Measurements from ENCODE around the gene SP6.

Gene SP6

DNA sequence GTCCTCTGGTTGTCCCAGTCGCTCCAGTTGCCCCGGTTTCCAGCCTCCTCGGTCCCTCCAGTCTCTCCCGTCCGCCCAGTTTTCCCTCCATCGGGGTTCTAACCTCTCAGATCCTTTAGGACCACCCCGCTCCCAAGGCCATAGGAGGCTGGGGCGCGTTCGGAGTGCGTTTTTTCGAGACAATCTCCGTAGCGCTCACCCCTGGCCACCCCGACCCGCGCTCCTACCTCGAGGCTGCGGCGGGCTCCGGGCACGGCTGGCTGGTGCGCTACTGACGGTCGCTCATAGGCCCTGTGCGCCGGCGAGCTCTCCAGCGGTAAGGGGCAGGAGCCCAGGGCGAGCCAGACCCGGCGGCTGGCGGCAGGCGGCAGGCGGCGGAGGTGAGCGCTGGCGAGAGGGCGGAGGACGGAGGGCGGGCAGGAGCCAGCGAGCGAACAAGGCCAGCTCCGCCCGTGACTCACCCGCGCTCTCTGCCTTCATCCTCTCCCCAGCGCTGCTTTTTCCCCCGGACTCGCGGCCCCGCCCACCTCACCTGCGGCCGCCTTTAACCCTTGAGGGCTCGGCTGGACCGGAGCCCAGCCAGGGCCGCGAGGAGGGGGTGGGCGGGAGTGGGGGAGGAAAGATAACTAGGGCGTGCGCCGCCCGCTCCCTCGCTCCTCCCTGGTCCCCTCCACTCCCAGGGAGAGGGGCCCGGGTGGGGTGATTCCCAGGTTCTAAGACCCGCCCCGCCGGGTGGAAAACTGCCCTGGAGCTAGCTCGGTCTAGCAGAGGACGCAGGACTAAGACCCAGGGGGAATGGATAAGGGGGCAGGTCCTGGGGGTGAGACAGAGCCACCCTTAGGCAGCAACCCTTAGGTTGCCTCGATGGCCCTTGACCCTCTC is at the start of gene SP6:
TSS of gene SP6 (minus strand) at position 472 of the 882 bp plus-strand sequence. CDS start 2,734 bp downstream, outside the sequence.
- DNase-seq, result peak; percentile 69

DNA sequence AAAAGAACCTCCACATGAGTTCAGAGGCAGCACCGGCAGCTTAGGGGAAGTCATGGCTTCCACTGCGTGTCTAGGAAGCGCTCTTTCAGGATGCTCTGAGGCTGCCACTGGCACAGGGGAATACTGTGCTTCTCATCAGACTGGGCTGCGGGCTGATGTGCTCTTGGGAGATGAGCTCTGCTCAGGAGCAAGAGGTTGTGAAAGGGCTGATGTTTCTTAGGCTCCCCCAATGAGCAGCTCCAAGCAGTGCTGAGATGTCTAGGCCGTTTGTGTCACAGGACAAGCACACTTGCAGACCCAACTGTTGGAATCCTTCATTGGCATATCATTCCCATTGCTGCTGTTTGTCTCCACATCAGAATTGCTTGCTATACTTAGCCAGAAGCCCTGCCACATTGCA is 48.7 kb upstream of the SP6 start:
- no peak for DNase-seq

DNA sequence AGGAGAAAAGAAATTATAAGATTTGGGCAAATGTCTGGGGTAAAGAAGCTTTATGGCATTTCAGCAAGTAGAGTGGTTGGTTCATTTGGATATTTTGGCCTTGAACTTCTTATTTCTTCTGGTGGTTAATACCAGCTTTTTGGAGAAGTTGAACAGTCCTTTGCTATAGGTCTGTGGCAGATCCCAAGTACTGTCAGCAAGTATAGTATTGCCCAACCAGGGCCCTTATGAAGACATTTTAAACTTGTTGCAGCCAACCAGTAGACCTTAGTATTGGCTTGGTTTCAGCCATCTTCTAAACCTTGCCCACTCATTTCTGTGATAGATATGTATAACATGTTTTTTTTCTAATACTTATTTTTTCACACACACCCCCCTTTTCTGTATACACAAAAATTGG is 47.3 kb upstream of the SP6 start:
- DNase-seq, result no peak

DNA sequence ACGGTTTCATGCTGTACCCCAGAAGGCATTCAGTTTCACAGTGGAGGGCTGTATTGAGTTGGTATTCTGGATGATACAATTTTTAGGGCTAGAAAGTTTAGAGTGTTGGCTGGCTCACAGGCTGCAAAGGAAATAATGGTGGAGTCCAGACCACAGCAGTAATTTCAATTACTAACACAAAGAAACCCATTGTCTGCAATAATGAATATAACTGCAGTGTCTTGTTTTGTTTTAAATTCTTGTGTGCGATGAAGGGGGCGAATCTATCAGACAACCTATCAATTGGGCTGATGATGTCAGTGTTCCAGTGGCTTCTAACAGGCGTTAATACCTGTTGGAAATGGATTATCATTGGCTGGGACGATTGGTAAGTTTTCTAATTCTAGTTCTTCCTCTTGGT is 46.6 kb upstream of the SP6 start:
- DNase-seq, result no peak

DNA sequence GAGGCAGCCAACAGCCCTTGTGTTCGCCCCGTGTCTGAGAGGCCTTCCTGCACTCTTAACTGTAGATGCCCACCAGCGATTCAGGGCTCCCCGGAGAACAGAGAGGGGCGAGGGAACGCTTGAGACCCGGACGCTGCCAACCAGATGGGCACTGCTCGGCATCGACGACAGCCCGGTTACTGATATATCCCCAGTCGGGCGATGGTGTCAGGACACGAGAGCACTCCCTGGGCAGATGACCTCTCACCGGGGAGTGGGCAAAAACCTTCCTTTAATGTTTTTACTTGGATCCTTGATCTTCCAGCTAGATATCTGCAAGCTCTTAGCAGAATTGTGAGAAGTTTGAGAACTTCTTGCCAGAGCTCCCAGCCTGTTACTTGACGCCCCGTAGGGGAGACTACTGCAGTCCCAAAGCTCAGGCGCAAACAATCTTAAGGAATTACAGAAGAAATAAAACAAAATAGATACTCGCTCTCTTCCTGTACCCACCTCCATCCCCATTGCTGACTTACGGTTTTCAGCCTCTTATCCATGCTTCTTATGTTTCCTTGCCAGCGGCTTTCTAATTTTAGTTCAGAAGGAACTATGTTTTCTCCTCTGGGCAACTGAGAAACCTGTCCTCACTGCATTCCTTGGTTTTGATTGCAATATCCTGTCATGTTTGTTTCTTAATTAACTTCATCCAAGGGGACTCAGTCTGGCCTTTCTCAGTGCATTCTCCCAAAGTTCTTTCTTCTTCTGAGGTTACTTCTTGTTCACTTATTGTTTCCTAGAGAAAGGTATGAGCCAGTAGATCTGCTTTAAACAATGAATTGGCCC is 45.9 kb upstream of the SP6 start:
- no peak for DNase-seq

DNA sequence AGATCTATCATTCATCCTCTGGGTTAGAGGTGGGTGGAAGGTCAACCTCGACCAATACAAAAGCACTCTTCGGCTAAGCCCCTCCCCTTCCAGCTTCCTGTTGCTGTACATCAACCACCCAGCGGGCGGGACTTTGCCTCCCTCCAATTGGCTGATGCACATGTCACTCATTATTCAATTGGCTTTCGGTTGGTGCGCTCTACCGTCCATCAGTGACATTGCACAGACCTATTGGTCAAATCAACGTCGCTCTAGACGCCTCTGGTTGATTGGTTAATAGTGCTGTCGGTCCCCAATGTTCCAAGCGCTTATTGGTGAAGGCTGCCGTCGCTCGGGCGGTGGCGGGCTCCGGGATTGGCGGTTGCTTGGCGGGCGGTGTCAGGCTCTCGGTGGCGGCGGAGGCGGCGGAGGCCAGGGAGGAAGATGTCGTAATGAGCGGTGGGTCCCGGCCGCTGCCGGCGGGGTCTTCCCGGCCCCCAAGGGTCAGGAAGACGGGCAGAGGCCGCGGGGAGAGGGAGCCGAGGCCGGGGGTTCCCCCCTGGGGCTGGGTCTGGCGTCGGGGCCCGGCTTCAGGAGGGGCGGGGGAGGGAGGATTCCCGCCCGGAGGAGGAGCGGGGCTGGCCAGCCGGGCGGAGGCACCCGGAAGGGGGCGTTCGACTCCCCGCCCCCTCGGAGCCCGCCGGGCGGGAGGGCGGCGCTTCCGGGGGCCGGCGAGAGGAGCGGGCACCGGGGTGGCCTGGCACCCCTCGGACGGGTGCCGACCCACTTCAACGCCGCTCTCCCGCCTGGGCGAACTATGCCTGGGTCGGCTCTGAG is 45.1 kb upstream of the SP6 start, which contains the start of gene SP2:
TSS of gene SP2 (plus strand) at position 381 of the 816 bp plus-strand sequence. CDS start at position 432, 51 bp downstream.
- DNase-seq, result peak; percentile 100

DNA sequence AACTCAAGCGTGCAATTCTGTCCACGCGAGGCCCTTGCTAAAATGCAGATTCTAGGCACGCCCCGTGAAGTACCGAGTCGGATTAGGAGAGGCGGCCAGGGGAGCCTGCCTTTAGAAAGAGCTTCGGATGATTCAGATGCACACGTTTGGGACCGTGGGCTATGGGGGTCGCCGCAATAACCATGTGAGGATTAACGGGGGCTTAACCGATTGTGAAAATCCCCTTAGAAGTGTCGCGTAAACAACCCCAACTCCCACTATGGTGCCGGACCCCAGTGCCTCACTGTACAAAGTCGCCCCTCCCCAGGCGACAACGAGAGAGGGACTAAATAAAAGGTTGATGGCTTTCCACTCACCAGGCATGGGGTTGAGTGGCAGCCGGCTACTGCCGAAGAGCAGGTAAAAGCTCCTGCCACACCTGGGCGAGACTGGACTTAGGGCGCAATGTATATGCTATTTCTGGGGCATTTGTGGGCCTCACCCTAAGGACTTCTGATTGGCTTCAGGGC is 44.4 kb upstream of the SP6 start:
- DNase-seq, result no peak

DNA sequence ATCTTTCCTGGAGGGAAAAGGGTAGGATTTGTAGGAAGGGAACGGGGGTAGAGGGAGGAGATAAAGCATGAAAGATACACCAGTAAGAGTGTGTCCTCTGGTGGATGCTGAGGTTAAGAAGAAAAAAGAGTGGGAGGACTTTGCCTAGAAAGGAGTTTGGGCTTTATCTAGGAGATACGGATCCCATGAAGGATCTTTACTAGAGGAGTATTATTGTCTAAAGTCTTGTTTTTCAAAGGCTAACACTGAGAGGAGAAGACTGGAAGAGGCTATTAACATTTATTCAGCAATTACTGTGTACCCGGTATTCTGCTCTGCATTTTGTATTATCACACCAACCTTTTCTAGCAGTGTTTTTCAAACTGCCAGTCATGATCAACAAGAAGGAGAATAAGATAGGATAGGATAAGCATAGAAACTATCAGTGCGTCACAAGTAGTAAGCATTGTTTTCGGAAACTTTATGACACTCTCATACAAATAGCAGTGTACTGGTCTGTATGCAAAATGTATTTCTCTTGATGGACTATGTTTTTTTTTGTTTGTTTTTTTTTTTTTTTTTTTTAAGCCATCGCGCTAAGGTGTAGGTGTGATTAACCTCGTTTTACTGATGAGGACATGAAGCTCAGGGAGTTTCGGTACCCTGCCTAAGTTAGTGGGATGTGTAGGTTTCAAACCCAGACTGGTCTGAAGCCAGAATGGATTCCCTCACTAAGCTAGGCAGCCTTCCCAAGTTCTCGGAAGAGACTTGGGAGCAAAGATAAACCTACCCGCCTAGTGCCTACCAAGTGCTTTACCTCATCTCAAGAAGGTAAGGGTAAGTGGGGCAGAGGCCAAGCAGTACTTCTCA is 43.8 kb upstream of the SP6 start:
- DNase-seq, result no peak

DNA sequence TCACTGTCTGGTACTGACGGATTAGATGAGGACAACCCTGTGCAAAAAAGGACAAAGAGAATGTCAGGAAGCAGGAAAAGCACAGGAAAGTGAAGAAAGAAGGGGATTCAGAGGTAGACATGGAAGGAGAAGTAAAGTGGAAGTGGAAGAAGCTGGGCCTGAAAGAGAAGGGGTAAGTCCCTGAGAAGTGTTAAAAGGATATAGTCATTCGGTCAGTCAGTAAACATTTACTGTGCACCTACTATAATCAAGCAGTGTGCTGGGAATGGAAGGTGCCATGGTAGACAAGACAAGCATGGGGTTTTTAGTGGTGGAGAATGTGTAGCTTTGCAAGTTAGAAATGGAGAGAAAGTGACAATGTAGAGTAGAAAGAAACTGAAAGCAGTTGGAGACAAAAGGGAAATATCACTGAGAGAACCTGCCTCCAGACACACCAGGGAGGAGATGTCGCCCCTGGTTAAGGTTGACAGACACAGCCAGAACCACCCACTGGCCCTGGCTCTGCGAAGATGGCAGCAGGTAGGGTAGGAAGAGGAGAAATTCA is 40.7 kb upstream of the SP6 start:
- no peak for DNase-seq

DNA sequence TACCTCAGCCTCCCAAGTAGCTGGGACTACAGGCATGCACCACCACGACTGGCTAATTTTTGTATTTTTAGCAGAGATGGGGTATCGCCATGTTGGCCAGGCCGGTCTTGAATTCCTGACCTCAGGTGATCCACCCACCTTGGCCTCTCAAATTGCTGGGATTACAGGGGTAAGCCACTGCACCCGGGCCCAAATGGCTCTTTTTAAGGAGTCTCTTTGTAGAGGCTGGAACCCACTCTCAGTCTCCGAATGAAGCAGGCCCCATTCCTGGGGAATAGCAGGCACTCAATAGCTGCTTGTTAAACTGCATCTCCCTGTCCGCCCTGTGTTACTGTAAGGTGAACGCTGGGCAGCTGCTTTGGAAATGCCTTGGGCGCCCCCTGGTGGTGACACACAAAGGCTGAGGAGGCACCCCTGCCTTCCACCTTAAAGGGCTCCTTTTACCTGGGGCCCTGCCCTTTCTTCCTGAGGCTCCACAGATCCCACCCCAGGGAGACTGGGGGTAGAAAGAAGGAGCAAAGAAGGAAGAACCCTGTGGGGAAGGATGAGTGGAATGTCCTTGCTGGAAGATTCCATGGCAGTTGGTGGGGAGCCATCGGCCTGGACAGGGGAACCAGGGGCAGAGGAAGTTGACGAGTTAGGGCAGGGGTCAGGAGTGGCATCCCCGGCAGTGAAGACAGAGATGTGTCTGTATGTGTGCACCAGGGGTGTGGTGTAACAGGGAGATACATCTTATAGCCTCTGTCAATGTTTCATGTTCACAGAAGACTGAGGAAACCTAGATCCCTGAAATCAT is 39.0 kb upstream of the SP6 start:
- DNase-seq, result peak; percentile 90

DNA sequence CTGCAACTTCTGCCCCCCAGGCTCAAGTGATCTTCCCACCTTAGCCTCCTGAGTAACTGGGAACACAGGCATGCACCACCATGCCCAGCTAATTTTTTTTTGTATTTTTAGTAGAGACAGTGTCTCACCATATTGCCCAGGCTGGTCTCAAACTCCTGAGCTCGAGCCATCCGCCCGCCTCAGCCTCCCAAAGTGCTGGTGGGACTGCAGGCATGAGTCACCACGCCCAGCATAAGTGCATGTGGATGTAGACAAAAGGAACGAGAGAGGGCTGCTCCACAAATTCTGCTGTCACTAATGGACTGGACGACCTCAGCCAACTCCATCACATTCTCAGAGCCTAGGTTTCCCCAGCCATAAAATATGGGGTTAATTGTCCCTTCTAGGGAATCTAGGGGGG is 37.3 kb upstream of the SP6 start:
- no peak for DNase-seq

DNA sequence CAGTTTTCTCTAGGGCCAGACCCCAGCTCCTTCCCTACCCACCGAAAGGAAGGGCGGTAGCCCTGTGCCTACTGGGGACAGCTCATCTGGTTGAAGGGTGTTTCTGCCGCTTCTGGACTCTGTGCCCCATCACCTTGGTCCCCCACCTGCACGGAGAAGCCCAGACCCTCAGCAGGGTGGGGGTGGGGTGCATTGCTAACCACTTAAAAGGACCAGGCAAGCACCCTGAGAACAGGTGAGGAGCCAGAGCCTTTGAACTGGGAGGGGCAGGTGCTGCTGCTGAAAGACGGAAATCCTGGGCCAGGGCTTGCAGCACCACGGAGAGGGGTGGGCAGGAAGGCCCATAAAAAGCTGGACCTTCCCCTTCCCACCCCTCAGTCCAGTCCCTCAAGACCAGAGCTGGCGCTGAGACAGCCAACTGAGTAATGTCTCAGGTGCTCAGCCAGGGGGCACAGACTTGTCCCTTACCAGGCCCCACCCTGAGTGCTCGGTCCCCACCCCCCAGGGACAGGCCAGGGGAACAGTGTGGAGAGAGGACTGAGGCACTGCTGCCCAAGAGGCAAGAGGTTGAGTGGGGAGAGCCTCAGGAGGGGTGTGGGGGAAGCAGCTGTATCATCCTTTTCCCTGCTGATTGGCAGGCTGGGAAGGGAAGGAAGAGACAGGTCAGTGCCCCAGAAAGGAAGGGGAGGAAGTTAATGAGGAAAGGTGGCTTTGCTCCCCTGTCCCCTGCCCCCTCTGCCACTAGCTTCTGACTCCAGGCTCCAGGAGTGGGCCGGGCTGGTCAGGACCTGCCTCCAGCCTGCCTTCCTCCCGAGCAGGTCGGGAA is 34.2 kb upstream of the SP6 start:
- DNase-seq, result peak; percentile 15

DNA sequence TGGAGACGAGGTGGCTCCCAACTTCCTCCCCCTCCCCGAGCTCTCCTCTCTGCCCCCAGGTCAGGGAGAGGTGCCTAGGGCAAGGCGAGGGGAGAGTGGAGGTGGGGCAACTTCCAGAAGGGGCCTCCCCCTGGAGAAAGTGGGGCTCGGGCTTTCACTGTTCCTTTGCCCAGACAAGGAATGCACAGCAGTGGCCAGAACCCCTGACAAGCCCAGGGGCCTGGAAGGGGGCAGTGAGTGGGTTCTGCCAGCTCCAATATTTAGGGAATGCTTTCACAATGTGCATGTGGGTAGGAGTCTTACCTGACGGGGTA is 33.4 kb upstream of the SP6 start:
- DNase-seq, result no peak

DNA sequence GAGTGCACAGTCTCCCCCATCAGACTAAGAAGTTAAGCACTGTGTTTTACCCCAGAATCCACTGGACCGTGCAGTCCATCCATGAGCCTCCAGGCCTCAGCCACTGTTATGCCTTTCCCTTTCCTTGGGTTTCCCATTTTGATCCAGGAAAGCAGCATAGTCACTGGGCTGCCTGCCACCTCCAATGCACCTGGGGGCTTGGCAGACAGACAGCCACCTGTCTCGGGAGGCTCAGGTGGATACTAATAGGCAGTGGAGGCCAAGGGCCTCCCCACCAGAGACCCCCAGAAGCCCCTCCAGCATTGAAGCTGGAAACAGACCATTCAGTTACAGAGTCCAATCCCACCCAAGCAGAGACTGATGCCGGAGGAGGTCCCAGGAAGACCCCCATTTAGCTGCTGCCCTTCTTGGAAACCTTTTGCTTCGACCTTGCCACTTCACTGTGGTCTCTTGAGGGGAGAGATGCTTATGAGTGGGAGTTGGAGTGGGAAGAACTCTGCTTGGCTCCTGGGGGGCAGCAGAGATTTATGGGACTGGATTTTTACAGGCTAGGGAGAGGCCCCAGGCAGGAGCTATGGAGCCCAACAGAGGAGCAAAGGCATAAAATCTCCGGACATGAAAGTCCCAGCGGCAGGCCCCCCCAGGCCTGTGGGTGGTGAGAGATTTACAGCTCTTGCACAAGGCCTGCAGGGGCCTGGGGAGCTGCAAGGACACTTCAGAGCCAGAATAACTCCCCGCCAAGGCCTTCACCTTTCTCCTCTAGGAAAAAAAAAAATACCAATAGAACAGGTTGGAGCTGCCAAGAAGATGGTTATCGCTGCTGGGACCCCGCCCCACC is 32.8 kb upstream of the SP6 start:
- no peak for DNase-seq

DNA sequence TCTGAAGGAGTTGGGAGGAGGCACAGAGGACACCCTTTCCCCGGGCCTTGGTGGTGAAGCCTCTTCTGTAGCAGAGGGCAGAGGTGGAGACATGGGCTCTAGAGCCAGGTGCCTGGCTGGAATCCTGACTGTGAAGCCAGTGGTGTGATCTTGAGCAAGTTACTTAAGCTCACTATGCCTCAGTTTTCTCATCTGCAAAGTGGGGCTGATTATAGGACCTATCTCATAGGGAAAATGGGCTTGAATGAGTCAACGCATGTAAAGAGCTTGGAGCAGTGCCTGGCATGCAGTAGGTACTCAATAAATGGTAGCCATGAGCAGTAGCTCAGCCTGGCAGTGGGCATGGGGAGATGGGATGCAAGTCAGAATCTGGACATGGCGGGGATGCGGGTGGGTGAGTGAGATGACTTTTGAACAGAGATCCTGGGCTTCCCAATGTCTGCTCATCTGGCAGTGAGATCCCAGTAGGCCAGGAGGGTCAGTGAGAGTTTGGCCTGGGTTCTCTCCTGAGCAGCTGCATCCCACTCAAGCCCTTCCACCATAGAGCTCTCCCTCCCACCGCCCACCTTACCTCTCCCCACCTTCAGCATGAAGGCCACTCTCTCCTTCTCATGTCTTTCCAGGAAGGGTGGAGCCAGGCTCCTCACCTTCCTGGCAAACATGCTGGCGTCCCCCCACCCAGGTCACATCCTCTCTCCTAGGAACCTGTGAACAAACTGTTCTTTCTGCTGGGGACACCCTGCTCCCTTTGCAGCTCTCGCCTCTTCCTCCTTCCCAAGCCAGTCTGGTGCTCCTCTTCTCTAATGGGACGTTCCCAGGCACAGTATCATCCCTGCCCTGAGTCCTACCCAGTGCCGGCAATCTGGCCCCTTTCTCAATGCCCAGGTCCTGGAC is 32.0 kb upstream of the SP6 start:
- DNase-seq, result no peak

DNA sequence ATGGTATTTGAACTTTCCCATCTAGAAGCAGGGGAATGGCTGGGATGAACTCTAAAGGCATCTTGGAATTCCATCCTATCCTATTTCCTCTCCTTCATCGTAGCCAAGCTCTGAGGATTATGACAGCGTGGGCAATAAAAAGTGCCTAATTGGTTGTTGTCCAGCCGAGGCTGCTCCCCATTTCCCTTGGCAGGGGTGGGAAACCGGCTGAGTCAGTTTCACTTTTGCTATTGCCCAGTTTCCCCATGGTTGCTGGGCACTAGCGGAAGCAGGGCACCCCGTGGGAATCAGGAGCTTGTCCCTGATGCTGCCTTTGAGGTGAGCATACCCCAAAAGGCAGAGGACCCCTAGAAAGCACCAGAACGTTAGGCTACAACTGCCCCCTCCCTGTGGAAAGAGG is 31.3 kb upstream of the SP6 start:
- no peak for DNase-seq

DNA sequence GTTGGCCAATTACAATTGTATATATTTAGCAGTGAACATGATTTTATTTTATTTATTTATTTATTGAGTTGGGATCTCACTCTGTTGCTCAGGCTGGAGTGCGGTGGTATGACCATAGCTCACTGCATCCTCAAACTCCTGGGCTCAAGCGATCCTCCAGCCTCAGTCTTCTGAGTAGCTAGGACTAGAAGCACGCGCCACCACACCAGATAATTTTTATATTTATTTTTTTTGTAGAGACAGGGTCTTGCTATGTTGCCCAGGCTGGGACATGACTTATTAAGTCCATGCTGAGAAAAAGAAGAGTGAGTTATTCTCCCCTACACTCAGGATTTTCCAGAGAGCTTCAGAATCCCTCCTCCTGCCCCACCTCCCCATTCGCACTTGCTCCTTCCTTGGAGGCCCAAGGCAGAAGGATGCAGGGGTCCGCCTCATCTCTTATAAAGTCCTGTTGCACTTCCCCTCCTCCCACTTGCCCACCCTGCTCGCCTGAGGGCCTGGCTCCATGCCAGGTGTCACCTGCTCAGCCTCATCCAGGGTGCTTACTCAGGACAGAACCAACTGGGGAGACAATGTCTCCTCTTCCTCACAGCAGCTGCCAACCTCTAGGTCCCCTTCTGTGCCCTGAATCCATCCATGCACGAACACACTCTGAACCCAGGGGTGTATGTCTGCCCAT is 29.0 kb upstream of the SP6 start:
- DNase-seq, result no peak
